GM23338 (cell line): ENCODE results near the gene PHRF1. TPM values are rescaled to one million over a fixed set of nuclear protein-coding genes. Genes with fewer than 3 reads are reported as not detected.

Experiments
- ATAC-seq: fragments of 200-7000 bp; cut with Tn5 transposase; 3 replicates; pipeline ENCODE4 v1.9.1; 2020
- DNase-seq: peaks from one replicate; pipeline ENCODE4 v3.0.0-alpha.2; 2015; ENCODE audit warnings: low spot score
- H2AFZ ChIP-seq: fragments of 200-600 bp; sonication (generic); 2 replicates; pipeline ENCODE4 v1.8.0; 2016; ENCODE audit warnings: antibody characterized with exemption, mild to moderate bottlenecking, moderate library complexity
- H3F3A ChIP-seq: fragments of 200-600 bp; sonication (generic); replicated peaks from 2 replicates; pipeline ENCODE4 v1.8.0; 2017; ENCODE audit warnings: antibody characterized with exemption, mixed run types, low read depth
- H3K27ac ChIP-seq: fragments of 200-600 bp; sonication (generic); 2 replicates; pipeline ENCODE4 v1.6.1; 2016; ENCODE audit warnings: low read depth
- H3K27me3 ChIP-seq: fragments of 200-600 bp; sonication (generic); 2 replicates; pipeline ENCODE4 v1.8.0; 2016; ENCODE audit warnings: mild to moderate bottlenecking, mixed run types, moderate library complexity; ENCODE audit not compliant: insufficient read depth
- H3K36me3 ChIP-seq: fragments of 200-600 bp; sonication (generic); 2 replicates; pipeline ENCODE4 v1.8.0; 2016; ENCODE audit warnings: mild to moderate bottlenecking; ENCODE audit not compliant: insufficient read depth
- H3K4me1 ChIP-seq: fragments of 200-600 bp; sonication (generic); 2 replicates; pipeline ENCODE4 v1.8.0; 2016; ENCODE audit warnings: mild to moderate bottlenecking, moderate library complexity; ENCODE audit not compliant: insufficient read depth
- H3K4me2 ChIP-seq: fragments of 200-600 bp; sonication (generic); 2 replicates; pipeline ENCODE4 v1.7.1; 2017; ENCODE audit warnings: mixed run types
- H3K4me3 ChIP-seq: fragments of 200-600 bp; sonication (generic); 2 replicates; pipeline ENCODE4 v1.6.1; 2016; ENCODE audit warnings: mixed run types
- H3K79me2 ChIP-seq: fragments of 200-600 bp; sonication (generic); replicated peaks from 2 replicates; pipeline ENCODE4 v1.8.0; 2017; ENCODE audit warnings: mild to moderate bottlenecking; ENCODE audit not compliant: insufficient read depth
- H3K9me2 ChIP-seq: fragments of 200-600 bp; sonication (generic); 2 replicates; pipeline ENCODE4 v1.8.0; 2017; ENCODE audit not compliant: insufficient read depth
- H4K20me1 ChIP-seq: fragments of 200-600 bp; sonication (generic); replicated peaks from 2 replicates; pipeline ENCODE4 v1.8.0; 2017; ENCODE audit warnings: mild to moderate bottlenecking; ENCODE audit not compliant: insufficient read depth
- H3K27ac Mint-ChIP-seq: 2 replicates; pipeline ENCODE4 v1.8.0; 2020; ENCODE audit warnings: inconsistent platforms, mild to moderate bottlenecking, moderate library complexity, mixed read lengths
- H3K27me3 Mint-ChIP-seq: 3 replicates; pipeline ENCODE4 v1.8.0; 2022; ENCODE audit warnings: low read depth, mild to moderate bottlenecking, moderate library complexity, mixed read lengths, inconsistent platforms; ENCODE audit not compliant: insufficient read depth, poor library complexity
- H3K36me3 Mint-ChIP-seq: 3 replicates; pipeline ENCODE4 v1.8.0; 2021; ENCODE audit warnings: low read depth, mild to moderate bottlenecking, inconsistent platforms, moderate library complexity, mixed read lengths
- H3K4me1 Mint-ChIP-seq: 3 replicates; pipeline ENCODE4 v1.8.0; 2020; ENCODE audit warnings: mild to moderate bottlenecking, inconsistent platforms, mixed read lengths
- H3K4me3 Mint-ChIP-seq: 3 replicates; pipeline ENCODE4 v1.8.0; 2021; ENCODE audit warnings: moderate library complexity, mild to moderate bottlenecking, inconsistent platforms, mixed read lengths
- H3K9me3 Mint-ChIP-seq: 3 replicates; pipeline ENCODE4 v1.8.0; 2020; ENCODE audit warnings: moderate library complexity, mild to moderate bottlenecking, inconsistent platforms, mixed read lengths
- CREB1 ChIP-seq: fragments of 250-450 bp; sonication (Bioruptor Pico); IDR thresholded peaks from 2 replicates; pipeline ENCODE4 v1.5.0; 2020; ENCODE audit warnings: low read depth, mild to moderate bottlenecking, moderate library complexity
- CTCF ChIP-seq, 2 experiments: fragments of 200-600 bp in 1 of 2; sonication (generic) in 1 of 2; conservative IDR thresholded peaks; 2 replicates each; pipeline versions ENCODE4 v1.5.1 to v1.6.1; 2016 to 2017; ENCODE audit warnings: antibody characterized with exemption in 2 of 2, low read depth in 2 of 2, mild to moderate bottlenecking in 2 of 2, moderate library complexity in 1 of 2
- ETS1 ChIP-seq: IDR thresholded peaks from 2 replicates; pipeline ENCODE4 v1.6.1; 2016; ENCODE audit warnings: antibody characterized with exemption
- EZH2 ChIP-seq: fragments of 200-600 bp; sonication (generic); IDR thresholded peaks from one replicate; pipeline ENCODE4 v1.8.0; 2017; ENCODE audit warnings: antibody characterized with exemption, mild to moderate bottlenecking, low read depth; ENCODE audit not compliant: unreplicated experiment
- EZH2phosphoT487 ChIP-seq: fragments of 200-600 bp; sonication (generic); IDR thresholded peaks from one replicate; pipeline ENCODE4 v1.8.1; 2018; ENCODE audit warnings: antibody characterized with exemption; ENCODE audit not compliant: unreplicated experiment
- JUNB ChIP-seq: IDR thresholded peaks from one replicate; pipeline ENCODE4 v1.6.1; 2016; ENCODE audit warnings: antibody characterized with exemption; ENCODE audit not compliant: unreplicated experiment
- POLR2AphosphoS5 ChIP-seq: IDR thresholded peaks from 2 replicates; pipeline ENCODE4 v1.6.1; 2016; ENCODE audit warnings: antibody characterized with exemption, low read depth
- REST ChIP-seq: IDR thresholded peaks from one replicate; pipeline ENCODE4 v1.6.1; 2018; ENCODE audit warnings: antibody characterized with exemption; ENCODE audit not compliant: unreplicated experiment
- ZNF114 ChIP-seq: fragments of 250-450 bp; sonication (Bioruptor Pico); IDR thresholded peaks from 2 replicates; pipeline ENCODE4 v1.5.0; 2020; ENCODE audit warnings: mild to moderate bottlenecking, moderate library complexity
- ZNF331 ChIP-seq: fragments of 250-450 bp; sonication (Bioruptor Pico); IDR thresholded peaks from 2 replicates; pipeline ENCODE4 v1.5.0; 2020; ENCODE audit warnings: low read depth, mild to moderate bottlenecking, moderate library complexity
- ZNF462 ChIP-seq: fragments of 250-450 bp; sonication (Bioruptor Pico); IDR thresholded peaks from 2 replicates; pipeline ENCODE4 v1.5.0; 2020; ENCODE audit warnings: mild to moderate bottlenecking, moderate library complexity
- polyA plus RNA-seq: library from polyadenylated mRNA; unstranded; fragments of >200 nt; fragmentation: Nextera tagmentation; extraction: Ambion mirVana; gene quantifications from 2 replicates; pipeline ENCODE4 v1.2.1, GENCODE V29; 2016
- total RNA-seq: library from RNA; depleted of rRNA; stranded (reverse); fragments of >200 nt; shearing (Covaris generic); gene quantifications from 2 replicates; pipeline ENCODE4 v1.2.3, GENCODE V29; 2014

PHRF1 gene
- total and polyA plus RNA-seq, 2 experiments from 2014 or later: 11.0 to 45.9 TPM

GRCh38 chr11:592501-592900 lies 16.2 kb downstream of the PHRF1 start (continued):
- TF ChIP-seq ZNF462 (CRISPR knock-in tag) (no peak), ZNF114 (CRISPR knock-in tag) (no peak)

GRCh38 chr11:592918-593317 lies 16.6 kb downstream of the PHRF1 start:
- no peak overlapping the region for H3K27ac ChIP-seq
- peaks cover 18% of the 10 kb centered on the region; the same call in 1 of the 2 replicates for H3K79me2 ChIP-seq
- no peaks in the 10 kb centered on the region; the same call in 2 of the 3 replicates for H3K4me1 Mint-ChIP-seq
- H3K9me3 Mint-ChIP-seq: no peaks in the 10 kb centered on the region; the same call in none of the 3 replicates
- H3K4me1 ChIP-seq: no peaks in the 10 kb centered on the region
- no peak overlapping the region for H2AFZ ChIP-seq
- H3K4me3 Mint-ChIP-seq: no peak overlapping the region
- H3K27me3 Mint-ChIP-seq: peaks cover 18% of the 10 kb centered on the region
- H3K27ac Mint-ChIP-seq: no peak overlapping the region
- H3K9me2 ChIP-seq: no peaks in the 10 kb centered on the region
- no peak overlapping the region for H3K4me3 ChIP-seq
- peaks cover 19% of the 10 kb centered on the region for H3F3A ChIP-seq
- no peaks in the 10 kb centered on the region for H3K27me3 ChIP-seq
- ATAC-seq (no peak), DNase-seq (no peak)
- no peak overlapping the region for H3K4me2 ChIP-seq
- peaks cover 22% of the 10 kb centered on the region; the same call in 1 of the 2 replicates for H3K36me3 ChIP-seq
- H4K20me1 ChIP-seq: peaks cover 20% of the 10 kb centered on the region
- H3K36me3 Mint-ChIP-seq: peaks cover 79% of the 10 kb centered on the region
- TF ChIP-seq EZH2: no peak
- no peak for TF ChIP-seq REST
- no peak for TF ChIP-seq JUNB
- no peak for TF ChIP-seq ZNF331
- TF ChIP-seq CREB1 (CRISPR knock-in tag): no peak
- no peak for TF ChIP-seq POLR2AphosphoS5
- TF ChIP-seq ETS1: no peak
- TF ChIP-seq CTCF (conservative IDR thresholded peaks at IDR 0.05; ENCODE audit: low read depth in 2 of 2): no peak
- no peak for TF ChIP-seq EZH2phosphoT487
- no peak for TF ChIP-seq ZNF114 (CRISPR knock-in tag)
